Measurements from ENCODE around the gene PFN1. TPM values are rescaled to one million over a fixed set of nuclear protein-coding genes. Genes with fewer than 3 reads are reported as not detected.

Gene PFN1
- polyA plus RNA-seq (ENCODE audit: insufficient read length in 4 of 4): 100 to 1,000 TPM; 336 to 541 (median 424) TPM

GRCh38 chr17:4948166-4948930 is at the start of gene PFN1:
Gene PFN1 (minus strand): TSS chr17:4948530. CDS start chr17:4948394, 136 bp downstream.
- peak in 3 of 4 donors; percentile 82 to 91 (median 83) for DNase-seq (ENCODE audit: low read depth in 4 of 4, low spot score in 2 of 4)

- peak; percentile 78 to 87 (median 84) for DNase-seq (ENCODE audit: low read depth in 4 of 4, low spot score in 2 of 4)
Measured at GRCh38 chr17:4997302-4998026, 49.1 kb upstream of the PFN1 start, which contains the start of the genes INCA1 and KIF1C. Gene INCA1 (minus strand): TSS chr17:4997522. CDS start chr17:4994437, 3,085 bp downstream. Gene KIF1C (plus strand): TSS chr17:4997950. CDS start chr17:5000247, 2,297 bp downstream.

- DNase-seq (ENCODE audit: low read depth in 4 of 4, low spot score in 2 of 4): no peak
Measured at GRCh38 chr17:4994081-4994595, 45.8 kb upstream of the PFN1 start.

- no peak for DNase-seq (ENCODE audit: low read depth in 4 of 4, low spot score in 2 of 4)
Measured at GRCh38 chr17:4987767-4988567, 39.6 kb upstream of the PFN1 start.

GRCh38 chr17:4986951-4987766 is 38.8 kb upstream of the PFN1 start, which contains the start of gene CAMTA2:
Gene CAMTA2 (minus strand): TSS chr17:4987675. CDS start chr17:4986222, 1,453 bp downstream.
- no peak for DNase-seq (ENCODE audit: low read depth in 4 of 4, low spot score in 2 of 4)

GRCh38 chr17:4986403-4986802 is 38.1 kb upstream of the PFN1 start:
- DNase-seq (ENCODE audit: low read depth in 4 of 4, low spot score in 2 of 4): no peak

- no peak for DNase-seq (ENCODE audit: low read depth in 4 of 4, low spot score in 2 of 4)
Measured at GRCh38 chr17:4982305-4982704, 34.0 kb upstream of the PFN1 start.

GRCh38 chr17:4980644-4981216 is 32.4 kb upstream of the PFN1 start:
- no peak for DNase-seq (ENCODE audit: low read depth in 4 of 4, low spot score in 2 of 4)

GRCh38 chr17:4978726-4979125 is 30.4 kb upstream of the PFN1 start:
- DNase-seq (ENCODE audit: low read depth in 4 of 4, low spot score in 2 of 4): no peak

- no peak for DNase-seq (ENCODE audit: low read depth in 4 of 4, low spot score in 2 of 4)
Measured at GRCh38 chr17:4974115-4974670, 25.9 kb upstream of the PFN1 start.

- DNase-seq (ENCODE audit: low read depth in 4 of 4, low spot score in 2 of 4): no peak
Measured at GRCh38 chr17:4973256-4974114, 25.2 kb upstream of the PFN1 start.

- DNase-seq (ENCODE audit: low read depth in 4 of 4, low spot score in 2 of 4): no peak
Measured at GRCh38 chr17:4972752-4973151, 24.4 kb upstream of the PFN1 start.

GRCh38 chr17:4972322-4972721 is 24.0 kb upstream of the PFN1 start:
- DNase-seq (ENCODE audit: low read depth in 4 of 4, low spot score in 2 of 4): no peak

- DNase-seq (ENCODE audit: low read depth in 4 of 4, low spot score in 2 of 4): no peak
Measured at GRCh38 chr17:4971826-4972225, 23.5 kb upstream of the PFN1 start.

GRCh38 chr17:4970273-4970672 is 21.9 kb upstream of the PFN1 start:
- DNase-seq (ENCODE audit: low read depth in 4 of 4, low spot score in 2 of 4): no peak

GRCh38 chr17:4969551-4970173 is 21.3 kb upstream of the PFN1 start:
- no peak for DNase-seq (ENCODE audit: low read depth in 4 of 4, low spot score in 2 of 4)

- no peak for DNase-seq (ENCODE audit: low read depth in 4 of 4, low spot score in 2 of 4)
Measured at GRCh38 chr17:4969047-4969550, 20.8 kb upstream of the PFN1 start.
